Activated CD4-positive, CD25-positive, alpha-beta regulatory T cell (primary cell): ENCODE results near the gene CYBC1.

Source experiments
- DNase-seq, 4 experiments: peaks; one replicate each; lab custom pipeline; 2025; lab: John Stamatoyannopoulos, UW

The CYBC1 gene

GRCh38 chr17:82450357-82451106 is at the start of gene CYBC1:
Gene CYBC1, minus strand, starts transcription at chr17:82450752. Its CDS starts 1,498 bp downstream, at chr17:82449254.
- DNase-seq = peak; percentile 91 to 98 (median 96)

DNA sequence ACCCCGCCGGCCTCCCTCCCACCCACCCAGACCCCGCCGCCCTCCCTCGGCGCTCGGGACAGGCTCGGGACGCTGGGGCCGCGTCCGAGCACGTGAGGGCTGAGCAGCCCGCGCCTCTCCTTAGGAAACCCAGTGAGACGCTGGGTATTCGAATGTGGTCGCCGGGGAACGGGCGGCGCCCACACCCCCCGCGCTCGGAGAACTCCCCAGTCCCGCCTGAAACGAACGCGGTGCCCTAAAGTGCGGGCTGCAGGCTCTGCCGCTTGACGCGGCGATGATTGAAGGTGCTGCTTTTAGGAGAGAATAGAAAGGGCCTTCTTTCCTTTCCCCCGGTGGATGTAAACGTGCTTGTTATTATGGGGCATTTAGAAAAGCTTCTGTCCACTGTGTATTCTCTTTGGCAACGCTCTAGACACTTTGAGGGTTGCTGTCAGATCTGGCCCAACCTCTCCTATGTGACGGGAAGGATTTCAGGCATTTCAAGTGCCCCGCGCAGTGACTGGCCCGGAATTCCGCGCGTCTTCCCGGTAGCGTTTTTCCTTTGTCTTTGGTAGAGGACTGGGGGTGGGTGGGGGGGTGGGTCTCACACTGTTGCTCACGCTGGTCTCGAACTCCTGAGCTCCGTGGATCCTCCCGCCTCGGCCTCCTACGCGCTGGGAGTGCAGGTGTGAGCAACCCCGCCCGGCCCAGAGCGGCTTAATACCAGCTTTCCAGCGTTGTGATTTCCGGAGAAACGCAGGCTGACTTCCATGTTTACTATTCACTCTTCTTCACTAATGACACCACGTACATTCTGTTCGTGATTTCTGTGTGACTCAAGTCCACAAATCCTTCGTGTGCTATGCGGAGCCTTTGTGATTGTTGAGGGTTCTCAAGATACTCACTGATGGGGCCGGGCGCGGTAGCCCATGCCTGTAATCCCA is 47.2 kb upstream of the CYBC1 start:
- DNase-seq = no peak

- peak; percentile 72 to 83 (median 80) for DNase-seq
Measured at GRCh38 chr17:82496529-82497434, 46.2 kb upstream of the CYBC1 start.

GRCh38 chr17:82495844-82496528 is 45.4 kb upstream of the CYBC1 start:
- DNase-seq = no peak

DNA sequence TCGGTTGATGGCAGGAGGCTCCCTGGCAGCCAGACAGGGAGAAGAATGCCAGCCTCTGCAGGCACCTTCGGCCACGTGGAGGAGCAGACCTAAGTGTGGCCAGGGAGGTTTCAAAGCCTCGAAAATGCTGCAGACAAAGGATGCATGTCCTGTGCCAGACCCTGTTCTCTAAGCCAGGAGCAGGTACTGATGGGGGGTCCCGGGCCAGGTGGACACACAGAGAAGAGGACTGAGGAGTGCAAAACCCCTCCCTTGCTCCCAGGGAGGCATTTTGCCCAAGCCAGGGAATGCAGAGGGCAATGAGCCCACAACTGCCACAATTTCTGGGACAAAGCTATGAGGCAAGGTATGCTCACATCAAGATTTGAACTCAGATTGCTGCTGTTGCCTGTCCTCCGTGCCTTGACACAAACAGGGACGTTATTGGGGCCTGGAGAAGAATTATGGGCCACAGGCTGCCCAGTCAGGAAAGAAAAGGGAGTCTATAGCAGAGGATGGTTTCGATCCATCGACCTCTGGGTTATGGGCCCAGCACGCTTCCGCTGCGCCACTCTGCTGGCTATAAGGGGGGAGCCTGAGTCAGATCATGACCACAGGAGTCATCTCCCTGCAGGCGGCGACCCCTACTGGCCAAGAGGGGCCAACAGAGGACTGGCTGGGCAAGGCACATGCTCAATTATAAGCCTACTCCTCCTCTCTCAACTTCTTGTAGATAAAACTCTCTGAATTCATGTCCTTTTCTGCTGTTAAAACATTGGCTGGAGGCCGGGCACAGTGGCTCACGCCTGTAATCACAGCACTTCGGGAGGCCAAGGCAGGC is 43.9 kb upstream of the CYBC1 start:
- DNase-seq = peak; percentile 69 to 76 (median 75)

DNA sequence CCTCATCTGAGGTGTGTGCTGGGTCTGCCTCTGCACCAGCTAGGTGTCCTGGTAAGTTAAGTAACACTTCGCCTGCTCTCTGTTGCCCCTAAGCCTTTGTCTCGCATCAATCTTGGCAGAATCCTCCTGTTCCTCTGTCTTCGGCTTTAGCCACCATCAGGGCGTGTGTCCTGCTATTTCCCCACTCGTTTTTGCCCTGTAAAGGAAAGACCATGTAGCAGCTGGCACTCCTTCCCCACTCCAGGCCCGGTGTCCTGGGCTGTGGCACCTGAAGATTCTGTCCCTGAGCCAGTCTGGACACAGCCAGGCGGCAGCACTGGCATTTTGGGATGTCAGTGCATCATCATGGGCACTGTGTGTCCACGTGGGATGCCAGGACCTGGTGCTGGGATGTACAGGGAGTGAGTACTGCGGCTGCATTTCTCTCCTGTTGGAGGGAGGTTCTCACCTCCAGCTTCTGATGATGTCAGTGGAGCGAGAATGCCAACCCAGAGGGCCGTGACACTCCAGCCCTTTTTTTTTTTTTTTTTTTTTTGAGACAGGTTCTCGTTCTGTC is 42.8 kb upstream of the CYBC1 start:
- DNase-seq = no peak

DNA sequence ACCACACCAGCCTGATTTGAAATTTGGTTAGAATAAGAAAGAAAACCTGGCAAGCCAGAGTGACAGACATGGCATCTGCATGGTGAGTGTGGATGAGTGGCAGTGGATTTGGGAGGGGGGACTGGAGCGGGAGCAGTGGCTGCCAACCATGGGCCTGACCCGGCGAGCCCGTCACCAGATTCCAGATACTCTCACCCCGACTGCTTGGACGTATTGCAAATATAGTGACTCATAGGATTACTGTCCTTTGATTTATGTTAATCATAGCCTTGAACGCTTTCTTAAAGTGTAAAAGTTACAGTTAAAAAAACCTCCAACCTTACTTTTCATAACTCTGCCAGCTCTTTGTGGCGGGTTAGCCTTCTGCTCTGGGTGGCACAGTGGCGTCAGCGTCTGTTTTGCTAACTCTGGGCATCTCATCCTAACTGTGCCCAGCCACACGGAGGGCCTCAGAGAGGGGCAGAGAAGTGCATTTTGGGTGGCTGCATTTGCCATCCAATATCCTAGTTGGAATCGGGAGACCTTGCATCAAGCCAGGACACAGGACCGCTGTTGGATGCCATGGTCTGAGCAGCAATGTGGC is 42.2 kb upstream of the CYBC1 start:
- DNase-seq = no peak

GRCh38 chr17:82491533-82491932 is 41.0 kb upstream of the CYBC1 start:
- no peak for DNase-seq

- no peak for DNase-seq
Measured at GRCh38 chr17:82491196-82491530, 40.6 kb upstream of the CYBC1 start.

DNA sequence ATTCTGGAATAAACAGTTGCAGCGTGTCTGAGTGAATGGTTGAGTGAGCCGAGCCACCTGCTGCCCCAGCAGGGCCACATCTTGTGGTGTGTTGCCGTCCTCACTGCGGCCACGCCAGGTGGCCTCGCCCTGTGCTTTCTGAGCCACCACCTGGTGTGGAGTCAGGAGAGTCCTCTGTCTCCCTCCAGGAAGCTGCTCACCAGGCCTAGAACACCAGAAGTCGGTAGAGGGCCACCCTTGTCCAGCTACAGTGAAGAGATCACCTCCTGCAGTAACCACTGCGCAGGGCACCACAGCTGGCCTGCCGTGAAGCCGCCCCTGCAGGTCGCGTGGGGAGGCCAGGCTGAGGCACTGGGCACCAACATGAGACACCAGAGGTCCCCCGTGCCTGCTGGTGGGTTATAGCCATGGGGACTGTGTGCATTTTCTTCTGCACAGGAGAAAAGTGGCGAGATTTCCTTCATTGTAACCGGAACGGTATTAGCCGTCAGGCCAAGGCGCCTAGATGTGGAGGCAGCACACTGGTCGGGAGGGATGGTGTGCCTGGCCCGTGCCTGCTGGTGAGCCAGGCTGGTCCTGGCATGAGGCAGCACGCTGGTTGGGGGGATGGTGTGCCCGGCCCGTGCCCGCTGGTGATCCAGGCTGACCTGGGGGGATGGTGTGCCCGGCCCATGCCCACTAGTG is 40.1 kb upstream of the CYBC1 start:
- DNase-seq = no peak

GRCh38 chr17:82489851-82490511 is 39.4 kb upstream of the CYBC1 start:
- DNase-seq = no peak

DNA sequence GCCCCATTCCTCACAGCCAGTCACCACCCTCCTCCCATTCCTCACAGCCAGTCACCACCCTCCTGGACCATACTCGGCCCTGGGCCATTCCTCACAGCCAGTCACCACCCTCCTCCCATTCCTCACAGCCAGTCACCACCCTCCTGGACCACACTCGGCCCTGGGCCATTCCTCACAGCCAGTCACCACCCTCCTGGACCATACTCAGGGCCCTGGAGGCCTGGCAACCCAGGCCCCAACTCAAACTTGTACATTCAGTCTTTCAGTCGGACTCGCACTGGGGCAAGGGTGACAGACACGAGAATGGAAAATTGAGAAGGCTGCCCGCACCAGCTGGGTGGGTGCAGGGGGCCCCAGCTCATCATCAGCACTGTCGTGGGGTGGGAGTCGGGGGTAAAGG is 38.6 kb upstream of the CYBC1 start:
- DNase-seq = no peak

- no peak for DNase-seq
Measured at GRCh38 chr17:82487910-82488309, 37.4 kb upstream of the CYBC1 start.

GRCh38 chr17:82486231-82487094 is 35.9 kb upstream of the CYBC1 start:
- no peak for DNase-seq

- DNase-seq = no peak
Measured at GRCh38 chr17:82483836-82484235, 33.3 kb upstream of the CYBC1 start.

GRCh38 chr17:82483204-82483660 is 32.7 kb upstream of the CYBC1 start:
- no peak for DNase-seq

- DNase-seq = no peak
Measured at GRCh38 chr17:82480318-82480717, 29.8 kb upstream of the CYBC1 start.

- no peak for DNase-seq
Measured at GRCh38 chr17:82479602-82480001, 29.1 kb upstream of the CYBC1 start.
